Lower leg skin (tissue), 3 donors: Measurements from ENCODE around the gene SRP14.

Experiments used
- POLR2A ChIP-seq, 2 donors: fragments of 450-650 bp; IDR thresholded peaks; one replicate each; pipeline ENCODE4 v1.6.1; 2016 to 2017; ENCODE audit warnings: antibody characterized with exemption in 2 of 2, mild to moderate bottlenecking in 1 of 2, moderate library complexity in 1 of 2
- TF ChIP-seq, protein P1 (sequence below), 3 donors: fragments of 450-650 bp; IDR thresholded peaks; one replicate each; pipeline ENCODE4 v1.5.1; 2016; ENCODE audit warnings: antibody characterized with exemption in 3 of 3, mild to moderate bottlenecking in 3 of 3, moderate library complexity in 2 of 3

DNA sequence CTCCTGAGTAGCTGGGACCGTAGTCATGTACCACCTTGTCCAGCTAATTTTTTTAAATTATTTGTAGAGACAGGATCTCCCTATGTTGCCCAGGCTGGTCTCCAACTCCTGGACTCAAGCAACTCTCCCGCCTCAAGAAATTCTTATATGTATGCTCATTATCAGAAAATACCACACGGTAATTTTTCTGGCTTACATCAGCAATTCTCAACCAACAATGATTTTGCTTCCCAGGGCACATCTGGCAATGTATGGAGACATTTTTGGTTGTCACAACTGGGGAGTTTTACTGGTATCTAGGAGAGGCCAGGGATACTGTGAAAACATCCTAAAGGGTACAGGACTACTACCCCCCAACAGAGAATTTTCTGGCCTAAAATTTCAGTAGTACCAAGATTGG, 10.8 kb downstream of the SRP14 start:
- no peak for TF ChIP-seq POLR2A (IDR thresholded peaks at IDR 0.05)
- TF ChIP-seq, protein P1, sequence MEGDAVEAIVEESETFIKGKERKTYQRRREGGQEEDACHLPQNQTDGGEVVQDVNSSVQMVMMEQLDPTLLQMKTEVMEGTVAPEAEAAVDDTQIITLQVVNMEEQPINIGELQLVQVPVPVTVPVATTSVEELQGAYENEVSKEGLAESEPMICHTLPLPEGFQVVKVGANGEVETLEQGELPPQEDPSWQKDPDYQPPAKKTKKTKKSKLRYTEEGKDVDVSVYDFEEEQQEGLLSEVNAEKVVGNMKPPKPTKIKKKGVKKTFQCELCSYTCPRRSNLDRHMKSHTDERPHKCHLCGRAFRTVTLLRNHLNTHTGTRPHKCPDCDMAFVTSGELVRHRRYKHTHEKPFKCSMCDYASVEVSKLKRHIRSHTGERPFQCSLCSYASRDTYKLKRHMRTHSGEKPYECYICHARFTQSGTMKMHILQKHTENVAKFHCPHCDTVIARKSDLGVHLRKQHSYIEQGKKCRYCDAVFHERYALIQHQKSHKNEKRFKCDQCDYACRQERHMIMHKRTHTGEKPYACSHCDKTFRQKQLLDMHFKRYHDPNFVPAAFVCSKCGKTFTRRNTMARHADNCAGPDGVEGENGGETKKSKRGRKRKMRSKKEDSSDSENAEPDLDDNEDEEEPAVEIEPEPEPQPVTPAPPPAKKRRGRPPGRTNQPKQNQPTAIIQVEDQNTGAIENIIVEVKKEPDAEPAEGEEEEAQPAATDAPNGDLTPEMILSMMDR (IDR thresholded peaks at IDR 0.05), result no peak
